NCI-H2107 treated with DMSO at 0.1 percent for 48 hours (cell line): ENCODE results near the gene PPAT.
"Not testable (repeated sequence)": the region's sequence is repeated elsewhere in the genome, so short reads cannot be mapped to it uniquely, and the experiment has no call there.

Source experiments
- DNase-seq: peaks from one replicate; lab custom pipeline; 2025; ENCODE audit not compliant: unreplicated experiment; lab: John Stamatoyannopoulos, UW

PPAT gene

GRCh38 chr4:56387023-56388001 lies 48.1 kb downstream of the PPAT start, which contains the start of gene AASDH:
Gene AASDH, minus strand, starts transcription at chr4:56387491. Its CDS starts 3,192 bp downstream, at chr4:56384299.
- DNase-seq: peak; percentile 55

GRCh38 chr4:56386091-56386490 lies 49.3 kb downstream of the PPAT start:
- DNase-seq: no peak

GRCh38 chr4:56375458-56375857 lies 60.0 kb downstream of the PPAT start:
- no peak for DNase-seq

- no peak for DNase-seq
Observed at GRCh38 chr4:56374956-56375355, 60.5 kb downstream of the PPAT start.

GRCh38 chr4:56372774-56373173 lies 62.6 kb downstream of the PPAT start:
- DNase-seq: no peak

- DNase-seq: no peak
Observed at GRCh38 chr4:56371426-56372220, 63.8 kb downstream of the PPAT start.

GRCh38 chr4:56370377-56370776 lies 65.0 kb downstream of the PPAT start:
- no peak for DNase-seq

GRCh38 chr4:56362981-56363380 lies 72.4 kb downstream of the PPAT start:
- not testable (repeated sequence) for DNase-seq

- DNase-seq: no peak
Observed at GRCh38 chr4:56360071-56360470, 75.3 kb downstream of the PPAT start.

- no peak for DNase-seq
Observed at GRCh38 chr4:56356650-56357049, 78.8 kb downstream of the PPAT start.

- DNase-seq: no peak
Observed at GRCh38 chr4:56348576-56348975, 86.8 kb downstream of the PPAT start.

GRCh38 chr4:56345458-56345857 lies 90.0 kb downstream of the PPAT start:
- no peak for DNase-seq
